OCI-LY7 (cell line): ENCODE data around the gene SNX17.

Source experiments
- EZH2phosphoT487 ChIP-seq: fragments of 200-600 bp; sonication (generic); IDR thresholded peaks from 2 replicates; pipeline ENCODE4 v1.6.1; 2018; ENCODE audit warnings: low read depth, borderline replicate concordance, mild to moderate bottlenecking, mixed run types, antibody characterized with exemption, low read length, moderate library complexity, mixed read lengths
- TF ChIP-seq, protein P1 (sequence below): fragments of 200-600 bp; sonication (generic); conservative IDR thresholded peaks from 2 replicates; pipeline ENCODE4 v1.5.1; 2014; ENCODE audit warnings: mild to moderate bottlenecking, antibody characterized with exemption, low read length, moderate library complexity, mixed read lengths

DNA sequence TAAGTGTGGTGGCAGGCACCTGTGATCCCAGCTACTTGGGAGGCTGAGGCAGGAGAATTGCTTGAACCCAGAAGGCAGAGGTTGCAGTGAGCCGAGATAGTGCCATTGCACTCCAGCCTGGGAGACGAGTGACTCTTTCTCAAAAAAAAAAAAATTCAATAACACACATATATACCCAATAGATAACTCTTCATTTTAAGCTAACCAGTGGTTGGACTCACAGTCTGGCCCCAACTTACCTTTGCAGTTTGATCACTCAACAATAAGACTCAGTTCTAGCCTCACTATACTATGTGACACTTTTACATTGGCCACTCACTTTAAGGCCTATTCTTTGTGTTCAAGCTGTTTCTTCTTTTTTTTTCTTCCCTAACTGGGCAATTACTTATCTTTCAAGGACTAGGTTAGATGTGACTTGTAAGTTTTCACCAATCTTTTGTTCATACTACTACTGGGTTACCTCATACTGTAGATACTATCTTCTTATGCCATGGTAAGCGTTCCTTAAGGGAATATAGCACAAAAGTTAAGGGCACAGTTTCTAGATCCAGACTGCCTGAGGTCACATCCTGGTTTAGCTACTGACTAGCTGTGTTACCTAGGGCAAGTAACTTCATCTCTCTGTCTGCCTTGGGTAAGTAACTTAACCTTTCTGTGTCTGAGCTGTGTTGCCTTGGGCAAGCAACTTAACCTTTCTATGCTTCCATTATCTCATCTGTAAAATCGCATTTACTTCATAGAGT, 7.6 kb upstream of the SNX17 start:
- TF ChIP-seq, protein P1, sequence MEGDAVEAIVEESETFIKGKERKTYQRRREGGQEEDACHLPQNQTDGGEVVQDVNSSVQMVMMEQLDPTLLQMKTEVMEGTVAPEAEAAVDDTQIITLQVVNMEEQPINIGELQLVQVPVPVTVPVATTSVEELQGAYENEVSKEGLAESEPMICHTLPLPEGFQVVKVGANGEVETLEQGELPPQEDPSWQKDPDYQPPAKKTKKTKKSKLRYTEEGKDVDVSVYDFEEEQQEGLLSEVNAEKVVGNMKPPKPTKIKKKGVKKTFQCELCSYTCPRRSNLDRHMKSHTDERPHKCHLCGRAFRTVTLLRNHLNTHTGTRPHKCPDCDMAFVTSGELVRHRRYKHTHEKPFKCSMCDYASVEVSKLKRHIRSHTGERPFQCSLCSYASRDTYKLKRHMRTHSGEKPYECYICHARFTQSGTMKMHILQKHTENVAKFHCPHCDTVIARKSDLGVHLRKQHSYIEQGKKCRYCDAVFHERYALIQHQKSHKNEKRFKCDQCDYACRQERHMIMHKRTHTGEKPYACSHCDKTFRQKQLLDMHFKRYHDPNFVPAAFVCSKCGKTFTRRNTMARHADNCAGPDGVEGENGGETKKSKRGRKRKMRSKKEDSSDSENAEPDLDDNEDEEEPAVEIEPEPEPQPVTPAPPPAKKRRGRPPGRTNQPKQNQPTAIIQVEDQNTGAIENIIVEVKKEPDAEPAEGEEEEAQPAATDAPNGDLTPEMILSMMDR: no peak
- no peak for TF ChIP-seq EZH2phosphoT487
